DND-41 (cell line): ENCODE measurements around the gene ATXN7.

ENCODE experiments used
- ATAC-seq: fragments of 200-7000 bp; cut with Tn5 transposase; 3 replicates; pipeline ENCODE4 v1.9.1; 2021; ENCODE audit warnings: low read depth; ENCODE audit not compliant: insufficient read depth
- DNase-seq: peaks from one replicate; pipeline ENCODE4 v3.0.0-alpha.2; 2020
- H2AFZ ChIP-seq: 2 replicates; pipeline ENCODE4 v1.6.0; 2012; ENCODE audit warnings: low read depth, low read length
- H3K27ac ChIP-seq: 2 replicates; pipeline ENCODE4 v1.5.1; 2012; ENCODE audit warnings: low read length, inconsistent platforms
- H3K27me3 ChIP-seq: fragments of 200-600 bp; sonication (generic); 2 replicates; pipeline ENCODE4 v1.6.0; 2012; ENCODE audit warnings: low read length, mild to moderate bottlenecking, inconsistent platforms; ENCODE audit not compliant: insufficient read depth, poor library complexity
- H3K36me3 ChIP-seq: 2 replicates; pipeline ENCODE4 v1.5.1; 2012; ENCODE audit warnings: low read length, inconsistent platforms; ENCODE audit not compliant: insufficient read depth
- H3K4me1 ChIP-seq: 2 replicates; pipeline ENCODE4 v1.5.1; 2012; ENCODE audit warnings: mild to moderate bottlenecking, low read length; ENCODE audit not compliant: insufficient read depth
- H3K4me2 ChIP-seq: 2 replicates; pipeline ENCODE4 v1.6.0; 2012; ENCODE audit warnings: mild to moderate bottlenecking, moderate library complexity, low read length, inconsistent platforms; ENCODE audit not compliant: insufficient read depth
- H3K4me3 ChIP-seq, 2 experiments: fragments of 200-600 bp in 1 of 2; shearing (Covaris generic) in 1 of 2; 2 replicates each; pipeline ENCODE4 v1.5.1; 2012 to 2016; ENCODE audit warnings: inconsistent platforms in 2 of 2, low read length in 2 of 2, mild to moderate bottlenecking in 2 of 2, low read depth in 1 of 2, moderate library complexity in 1 of 2
- H3K79me2 ChIP-seq: 2 replicates; pipeline ENCODE4 v1.6.0; 2012; ENCODE audit warnings: low read length, inconsistent platforms; ENCODE audit not compliant: insufficient read depth
- H3K9ac ChIP-seq: 2 replicates; pipeline ENCODE4 v1.6.0; 2012; ENCODE audit warnings: low read depth, mild to moderate bottlenecking, inconsistent platforms, low read length, moderate library complexity
- H3K9me3 ChIP-seq: 2 replicates; pipeline ENCODE4 v1.5.1; 2012; ENCODE audit warnings: low read length, moderate library complexity, mild to moderate bottlenecking, inconsistent platforms; ENCODE audit not compliant: insufficient read depth, severe bottlenecking
- H4K20me1 ChIP-seq: 2 replicates; pipeline ENCODE4 v1.6.0; 2012; ENCODE audit warnings: low read length; ENCODE audit not compliant: insufficient read depth
- EZH2 ChIP-seq: IDR thresholded peaks from 3 replicates; pipeline ENCODE4 v1.6.1; 2012; ENCODE audit warnings: borderline replicate concordance, low read depth, mild to moderate bottlenecking, moderate library complexity, low read length, inconsistent platforms; ENCODE audit not compliant: severe bottlenecking
- TF ChIP-seq, protein P1 (sequence below): IDR thresholded peaks from 2 replicates; pipeline ENCODE4 v1.5.1; 2012; ENCODE audit warnings: borderline replicate concordance, low read length, moderate library complexity, mild to moderate bottlenecking; ENCODE audit not compliant: poor library complexity, severe bottlenecking; ENCODE audit errors: extremely low read depth

Gene ATXN7

DNA sequence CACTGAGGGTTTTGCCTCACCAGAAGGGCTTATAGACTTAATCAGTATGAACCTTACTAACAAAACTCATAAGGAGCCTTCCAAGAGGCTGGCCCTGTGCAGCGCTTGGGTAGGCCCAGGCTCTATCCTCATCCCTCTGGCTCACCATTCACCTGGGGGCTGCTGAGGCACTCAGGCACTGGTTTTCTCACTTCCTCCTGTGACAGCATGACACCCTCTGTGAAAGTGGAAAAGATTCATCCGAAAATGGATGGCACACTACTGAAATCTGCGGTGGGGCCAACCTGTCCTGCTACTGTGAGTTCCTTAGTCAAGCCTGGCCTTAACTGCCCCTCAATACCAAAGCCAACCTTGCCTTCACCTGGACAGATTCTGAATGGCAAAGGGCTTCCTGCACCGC is 118.3 kb downstream of the ATXN7 start:
- DNase-seq, result no peak
- Histone ChIP-seq H3K4me2 (no peak overlapping the region), H3K9me3 (no peaks in the 10 kb centered on the region), H3K36me3 (peaks cover 80% of the 10 kb centered on the region), H3K4me1 (no peaks in the 10 kb centered on the region), H3K9ac (no peak overlapping the region), H3K27me3 (no peaks in the 10 kb centered on the region), H3K4me3 (no peak overlapping the region), H2AFZ (no peak overlapping the region), H3K79me2 (peaks cover 45% of the 10 kb centered on the region), H4K20me1 (peaks cover 36% of the 10 kb centered on the region), H3K27ac (no peak overlapping the region)
- TF ChIP-seq, protein P1, sequence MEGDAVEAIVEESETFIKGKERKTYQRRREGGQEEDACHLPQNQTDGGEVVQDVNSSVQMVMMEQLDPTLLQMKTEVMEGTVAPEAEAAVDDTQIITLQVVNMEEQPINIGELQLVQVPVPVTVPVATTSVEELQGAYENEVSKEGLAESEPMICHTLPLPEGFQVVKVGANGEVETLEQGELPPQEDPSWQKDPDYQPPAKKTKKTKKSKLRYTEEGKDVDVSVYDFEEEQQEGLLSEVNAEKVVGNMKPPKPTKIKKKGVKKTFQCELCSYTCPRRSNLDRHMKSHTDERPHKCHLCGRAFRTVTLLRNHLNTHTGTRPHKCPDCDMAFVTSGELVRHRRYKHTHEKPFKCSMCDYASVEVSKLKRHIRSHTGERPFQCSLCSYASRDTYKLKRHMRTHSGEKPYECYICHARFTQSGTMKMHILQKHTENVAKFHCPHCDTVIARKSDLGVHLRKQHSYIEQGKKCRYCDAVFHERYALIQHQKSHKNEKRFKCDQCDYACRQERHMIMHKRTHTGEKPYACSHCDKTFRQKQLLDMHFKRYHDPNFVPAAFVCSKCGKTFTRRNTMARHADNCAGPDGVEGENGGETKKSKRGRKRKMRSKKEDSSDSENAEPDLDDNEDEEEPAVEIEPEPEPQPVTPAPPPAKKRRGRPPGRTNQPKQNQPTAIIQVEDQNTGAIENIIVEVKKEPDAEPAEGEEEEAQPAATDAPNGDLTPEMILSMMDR, result no peak
- TF ChIP-seq EZH2, result no peak
- ATAC-seq, result no peak

DNA sequence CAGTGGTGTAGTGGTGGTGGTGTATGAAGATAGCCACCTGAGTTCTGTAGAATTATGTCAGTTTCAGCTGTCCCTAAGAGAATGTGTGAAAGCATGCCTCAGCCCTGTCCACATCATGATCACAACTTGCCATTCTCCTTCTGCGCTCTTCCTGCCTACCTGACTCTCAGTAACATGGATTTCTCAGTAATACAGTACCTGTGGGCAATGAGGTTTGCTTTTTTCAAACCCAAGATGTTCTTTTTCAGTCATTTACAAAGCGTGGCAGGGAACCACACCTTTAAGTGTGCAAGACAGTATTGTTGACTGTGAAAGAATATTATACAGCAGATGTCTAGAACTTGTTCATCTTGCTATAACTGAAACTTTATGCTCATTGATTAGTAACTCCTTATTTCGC is 120.7 kb downstream of the ATXN7 start:
- no peaks in the 10 kb centered on the region for H3K27me3 ChIP-seq
- H3K4me1 ChIP-seq, result no peaks in the 10 kb centered on the region
- TF ChIP-seq, protein P1, result no peak
- no peak for TF ChIP-seq EZH2
- H3K79me2 ChIP-seq, result peaks cover 22% of the 10 kb centered on the region
- ATAC-seq, result no peak
- no peak overlapping the region for H2AFZ ChIP-seq
- no peak overlapping the region for H3K9ac ChIP-seq
- no peak for DNase-seq
- no peak overlapping the region for H3K27ac ChIP-seq
- no peak overlapping the region for H3K4me2 ChIP-seq
- peaks cover 23% of the 10 kb centered on the region for H4K20me1 ChIP-seq
- H3K9me3 ChIP-seq, result no peaks in the 10 kb centered on the region
- no peak overlapping the region for H3K4me3 ChIP-seq
- H3K36me3 ChIP-seq, result peaks cover 93% of the 10 kb centered on the region

DNA sequence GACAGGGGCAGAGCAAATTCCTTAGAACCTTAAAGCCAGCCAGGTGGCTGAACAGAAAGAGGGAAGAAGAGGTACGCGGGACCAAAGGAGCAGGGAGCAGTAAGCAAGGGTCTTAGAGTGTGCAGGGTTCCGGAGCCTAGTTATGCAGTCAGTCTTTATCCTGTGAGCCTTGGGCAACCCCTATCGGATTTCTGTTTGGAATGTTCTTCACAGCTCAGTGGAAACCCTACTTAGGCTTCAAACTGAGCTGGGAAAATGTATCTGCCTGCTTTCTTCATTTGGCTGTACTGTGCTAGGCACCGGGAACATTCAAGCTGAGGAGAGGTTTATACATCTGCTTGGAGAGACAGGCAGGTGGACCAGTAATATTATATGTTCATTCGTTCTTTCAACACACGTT is 122.5 kb downstream of the ATXN7 start:
- TF ChIP-seq, protein P1, result no peak
- no peak for TF ChIP-seq EZH2
- Histone ChIP-seq H3K9me3 (no peaks in the 10 kb centered on the region), H3K4me3 (no peak overlapping the region), H3K4me2 (no peak overlapping the region), H3K27me3 (no peaks in the 10 kb centered on the region), H3K36me3 (peaks cover 93% of the 10 kb centered on the region), H3K9ac (no peak overlapping the region), H3K27ac (no peak overlapping the region), H3K79me2 (peaks cover 10% of the 10 kb centered on the region), H2AFZ (no peak overlapping the region), H4K20me1 (peaks cover 22% of the 10 kb centered on the region), H3K4me1 (no peaks in the 10 kb centered on the region)
- DNase-seq (no peak), ATAC-seq (no peak)

DNA sequence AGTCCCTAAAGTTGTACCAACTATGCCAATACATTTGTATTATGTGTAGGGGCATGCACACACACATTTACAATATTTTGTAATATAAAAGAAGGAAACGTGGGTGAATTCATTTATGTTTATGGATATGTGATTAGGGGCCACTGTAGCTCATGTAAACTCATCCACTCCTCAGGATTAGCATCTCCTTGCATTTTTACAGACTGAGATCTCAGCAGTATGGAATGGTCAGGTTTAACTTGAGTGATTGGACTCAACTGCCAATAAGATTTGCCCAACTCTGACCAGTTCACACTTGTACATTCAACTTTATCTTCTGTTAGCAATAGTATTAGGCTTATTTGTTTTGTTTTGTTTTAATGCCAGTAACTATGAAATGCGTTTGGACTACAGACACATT is 123.2 kb downstream of the ATXN7 start:
- Histone ChIP-seq H4K20me1 (peaks cover 22% of the 10 kb centered on the region), H3K4me2 (no peak overlapping the region), H3K27me3 (no peaks in the 10 kb centered on the region), H3K4me1 (no peaks in the 10 kb centered on the region), H2AFZ (no peak overlapping the region), H3K9ac (no peak overlapping the region), H3K79me2 (peaks cover 9% of the 10 kb centered on the region), H3K4me3 (no peak overlapping the region), H3K36me3 (peaks cover 93% of the 10 kb centered on the region), H3K9me3 (no peaks in the 10 kb centered on the region), H3K27ac (no peak overlapping the region)
- ATAC-seq, result no peak
- no peak for DNase-seq
- TF ChIP-seq, protein P1, result no peak
- no peak for TF ChIP-seq EZH2
